GM23338 (cell line): Measurements from ENCODE around the gene TBRG4. TPM values are rescaled to one million over a fixed set of nuclear protein-coding genes. Genes with fewer than 3 reads are reported as not detected.

Experiments
- ATAC-seq: fragments of 200-7000 bp; cut with Tn5 transposase; 3 replicates; pipeline ENCODE4 v1.9.1; 2020
- DNase-seq: peaks from one replicate; pipeline ENCODE4 v3.0.0-alpha.2; 2015; ENCODE audit warnings: low spot score
- H2AFZ ChIP-seq: fragments of 200-600 bp; sonication (generic); 2 replicates; pipeline ENCODE4 v1.8.0; 2016; ENCODE audit warnings: antibody characterized with exemption, mild to moderate bottlenecking, moderate library complexity
- H3F3A ChIP-seq: fragments of 200-600 bp; sonication (generic); replicated peaks from 2 replicates; pipeline ENCODE4 v1.8.0; 2017; ENCODE audit warnings: antibody characterized with exemption, mixed run types, low read depth
- H3K27ac ChIP-seq: fragments of 200-600 bp; sonication (generic); 2 replicates; pipeline ENCODE4 v1.6.1; 2016; ENCODE audit warnings: low read depth
- H3K27me3 ChIP-seq: fragments of 200-600 bp; sonication (generic); 2 replicates; pipeline ENCODE4 v1.8.0; 2016; ENCODE audit warnings: mild to moderate bottlenecking, mixed run types, moderate library complexity; ENCODE audit not compliant: insufficient read depth
- H3K36me3 ChIP-seq: fragments of 200-600 bp; sonication (generic); 2 replicates; pipeline ENCODE4 v1.8.0; 2016; ENCODE audit warnings: mild to moderate bottlenecking; ENCODE audit not compliant: insufficient read depth
- H3K4me1 ChIP-seq: fragments of 200-600 bp; sonication (generic); 2 replicates; pipeline ENCODE4 v1.8.0; 2016; ENCODE audit warnings: mild to moderate bottlenecking, moderate library complexity; ENCODE audit not compliant: insufficient read depth
- H3K4me2 ChIP-seq: fragments of 200-600 bp; sonication (generic); 2 replicates; pipeline ENCODE4 v1.7.1; 2017; ENCODE audit warnings: mixed run types
- H3K4me3 ChIP-seq: fragments of 200-600 bp; sonication (generic); 2 replicates; pipeline ENCODE4 v1.6.1; 2016; ENCODE audit warnings: mixed run types
- H3K79me2 ChIP-seq: fragments of 200-600 bp; sonication (generic); replicated peaks from 2 replicates; pipeline ENCODE4 v1.8.0; 2017; ENCODE audit warnings: mild to moderate bottlenecking; ENCODE audit not compliant: insufficient read depth
- H3K9me2 ChIP-seq: fragments of 200-600 bp; sonication (generic); 2 replicates; pipeline ENCODE4 v1.8.0; 2017; ENCODE audit not compliant: insufficient read depth
- H4K20me1 ChIP-seq: fragments of 200-600 bp; sonication (generic); replicated peaks from 2 replicates; pipeline ENCODE4 v1.8.0; 2017; ENCODE audit warnings: mild to moderate bottlenecking; ENCODE audit not compliant: insufficient read depth
- H3K27ac Mint-ChIP-seq: 2 replicates; pipeline ENCODE4 v1.8.0; 2020; ENCODE audit warnings: inconsistent platforms, mild to moderate bottlenecking, moderate library complexity, mixed read lengths
- H3K27me3 Mint-ChIP-seq: 3 replicates; pipeline ENCODE4 v1.8.0; 2022; ENCODE audit warnings: low read depth, mild to moderate bottlenecking, moderate library complexity, mixed read lengths, inconsistent platforms; ENCODE audit not compliant: insufficient read depth, poor library complexity
- H3K36me3 Mint-ChIP-seq: 3 replicates; pipeline ENCODE4 v1.8.0; 2021; ENCODE audit warnings: low read depth, mild to moderate bottlenecking, inconsistent platforms, moderate library complexity, mixed read lengths
- H3K4me1 Mint-ChIP-seq: 3 replicates; pipeline ENCODE4 v1.8.0; 2020; ENCODE audit warnings: mild to moderate bottlenecking, inconsistent platforms, mixed read lengths
- H3K4me3 Mint-ChIP-seq: 3 replicates; pipeline ENCODE4 v1.8.0; 2021; ENCODE audit warnings: moderate library complexity, mild to moderate bottlenecking, inconsistent platforms, mixed read lengths
- H3K9me3 Mint-ChIP-seq: 3 replicates; pipeline ENCODE4 v1.8.0; 2020; ENCODE audit warnings: moderate library complexity, mild to moderate bottlenecking, inconsistent platforms, mixed read lengths
- CREB1 ChIP-seq: fragments of 250-450 bp; sonication (Bioruptor Pico); IDR thresholded peaks from 2 replicates; pipeline ENCODE4 v1.5.0; 2020; ENCODE audit warnings: low read depth, mild to moderate bottlenecking, moderate library complexity
- CTCF ChIP-seq, 2 experiments: fragments of 200-600 bp in 1 of 2; sonication (generic) in 1 of 2; conservative IDR thresholded peaks; 2 replicates each; pipeline versions ENCODE4 v1.5.1 to v1.6.1; 2016 to 2017; ENCODE audit warnings: antibody characterized with exemption in 2 of 2, low read depth in 2 of 2, mild to moderate bottlenecking in 2 of 2, moderate library complexity in 1 of 2
- ETS1 ChIP-seq: IDR thresholded peaks from 2 replicates; pipeline ENCODE4 v1.6.1; 2016; ENCODE audit warnings: antibody characterized with exemption
- EZH2phosphoT487 ChIP-seq: fragments of 200-600 bp; sonication (generic); IDR thresholded peaks from one replicate; pipeline ENCODE4 v1.8.1; 2018; ENCODE audit warnings: antibody characterized with exemption; ENCODE audit not compliant: unreplicated experiment
- JUNB ChIP-seq: IDR thresholded peaks from one replicate; pipeline ENCODE4 v1.6.1; 2016; ENCODE audit warnings: antibody characterized with exemption; ENCODE audit not compliant: unreplicated experiment
- NANOG ChIP-seq: IDR thresholded peaks from 2 replicates; pipeline ENCODE4 v1.6.1; 2016; ENCODE audit warnings: antibody characterized with exemption, borderline replicate concordance
- POLR2AphosphoS5 ChIP-seq: IDR thresholded peaks from 2 replicates; pipeline ENCODE4 v1.6.1; 2016; ENCODE audit warnings: antibody characterized with exemption, low read depth
- REST ChIP-seq: IDR thresholded peaks from one replicate; pipeline ENCODE4 v1.6.1; 2018; ENCODE audit warnings: antibody characterized with exemption; ENCODE audit not compliant: unreplicated experiment
- STAT1 ChIP-seq: IDR thresholded peaks from one replicate; pipeline ENCODE4 v1.6.1; 2016; ENCODE audit warnings: antibody characterized with exemption; ENCODE audit not compliant: unreplicated experiment
- ZNF114 ChIP-seq: fragments of 250-450 bp; sonication (Bioruptor Pico); IDR thresholded peaks from 2 replicates; pipeline ENCODE4 v1.5.0; 2020; ENCODE audit warnings: mild to moderate bottlenecking, moderate library complexity
- ZNF331 ChIP-seq: fragments of 250-450 bp; sonication (Bioruptor Pico); IDR thresholded peaks from 2 replicates; pipeline ENCODE4 v1.5.0; 2020; ENCODE audit warnings: low read depth, mild to moderate bottlenecking, moderate library complexity
- ZNF462 ChIP-seq: fragments of 250-450 bp; sonication (Bioruptor Pico); IDR thresholded peaks from 2 replicates; pipeline ENCODE4 v1.5.0; 2020; ENCODE audit warnings: mild to moderate bottlenecking, moderate library complexity
- polyA plus RNA-seq: library from polyadenylated mRNA; unstranded; fragments of >200 nt; fragmentation: Nextera tagmentation; extraction: Ambion mirVana; gene quantifications from 2 replicates; pipeline ENCODE4 v1.2.1, GENCODE V29; 2016
- total RNA-seq: library from RNA; depleted of rRNA; stranded (reverse); fragments of >200 nt; shearing (Covaris generic); gene quantifications from 2 replicates; pipeline ENCODE4 v1.2.3, GENCODE V29; 2014

Gene TBRG4
- total and polyA plus RNA-seq, 2 experiments from 2014 or later = 72.5 to 162 TPM

GRCh38 chr7:45053401-45053800, 58.1 kb downstream of the TBRG4 start (continued):
- TF ChIP-seq ZNF462 (CRISPR knock-in tag) (no peak), ZNF114 (CRISPR knock-in tag) (no peak), ZNF331 (CRISPR knock-in tag) (no peak), POLR2AphosphoS5 (no peak), NANOG (no peak)

- H3K4me3 Mint-ChIP-seq = no peak overlapping the region
- peaks cover 3% of the 10 kb centered on the region for H3K27me3 Mint-ChIP-seq
- Histone ChIP-seq H3K4me1 (no peaks in the 10 kb centered on the region), H3K4me2 (no peak overlapping the region), H3K27ac (no peak overlapping the region), H3K27me3 (no peaks in the 10 kb centered on the region), H3K4me3 (no peak overlapping the region), H4K20me1 (peaks cover 6% of the 10 kb centered on the region; the same call in 1 of the 2 replicates), H3F3A (no peaks in the 10 kb centered on the region), H3K36me3 (no peaks in the 10 kb centered on the region), H2AFZ (no peak overlapping the region), H3K9me2 (no peaks in the 10 kb centered on the region), H3K79me2 (no peaks in the 10 kb centered on the region)
- ATAC-seq = no peak
- no peak overlapping the region for H3K27ac Mint-ChIP-seq
- H3K36me3 Mint-ChIP-seq = peaks cover 6% of the 10 kb centered on the region; the same call in 2 of the 3 replicates
- H3K4me1 Mint-ChIP-seq = no peaks in the 10 kb centered on the region
- H3K9me3 Mint-ChIP-seq = no peaks in the 10 kb centered on the region
- no peak for DNase-seq
- no peak for TF ChIP-seq POLR2AphosphoS5
- no peak for TF ChIP-seq ETS1
- TF ChIP-seq EZH2phosphoT487 = no peak
- no peak for TF ChIP-seq CTCF (conservative IDR thresholded peaks at IDR 0.05; ENCODE audit: low read depth in 2 of 2)
- no peak for TF ChIP-seq REST
- no peak for TF ChIP-seq CREB1 (CRISPR knock-in tag)
- no peak for TF ChIP-seq STAT1
- no peak for TF ChIP-seq NANOG
- TF ChIP-seq JUNB = no peak
Measured at GRCh38 chr7:45052011-45052410, 59.5 kb downstream of the TBRG4 start.
